ENCODE data around the gene SPDYE4.

The SPDYE4 gene

GRCh38 chr17:8708025-8708461 is 50.3 kb downstream of the SPDYE4 start:
- no peak for DNase-seq

DNA sequence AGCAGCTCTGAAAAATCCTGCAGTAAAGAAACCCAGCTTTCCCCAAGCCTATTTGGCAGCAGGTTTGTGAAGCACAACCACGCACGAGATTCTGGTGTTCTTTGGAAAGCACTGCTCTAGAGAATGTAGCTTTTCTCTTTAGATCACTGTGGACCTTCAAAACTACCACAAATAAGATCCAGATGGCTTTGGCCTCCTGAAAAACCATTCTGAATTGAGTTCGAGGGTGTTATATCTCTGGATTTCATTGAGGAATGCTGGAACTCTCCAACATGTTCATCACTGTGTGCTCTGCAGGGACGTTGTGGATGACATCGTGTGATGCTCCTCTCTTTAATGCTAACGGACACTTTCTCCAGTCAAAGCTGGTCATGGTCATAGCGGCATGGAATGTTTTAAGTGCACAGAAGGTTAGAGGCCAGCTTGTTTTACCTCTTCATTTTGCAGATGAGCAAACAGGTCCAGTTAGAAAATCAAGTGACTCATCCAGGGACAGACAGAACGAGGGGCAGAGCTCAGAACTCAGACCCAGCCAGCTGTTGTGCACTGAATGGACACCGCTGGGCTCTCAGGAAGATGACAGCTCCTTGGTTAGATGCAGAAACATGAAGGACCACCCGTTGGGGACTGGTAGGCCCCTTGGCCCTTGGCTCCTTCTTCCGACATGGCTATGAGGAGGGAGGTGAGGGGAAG is 50.9 kb downstream of the SPDYE4 start:
- DNase-seq: no peak

- no peak for DNase-seq
Observed at GRCh38 chr17:8706431-8706830, 51.9 kb downstream of the SPDYE4 start.

GRCh38 chr17:8705427-8705826 is 52.9 kb downstream of the SPDYE4 start:
- no peak for DNase-seq

- DNase-seq: no peak
Observed at GRCh38 chr17:8703001-8703400, 55.3 kb downstream of the SPDYE4 start.

DNA sequence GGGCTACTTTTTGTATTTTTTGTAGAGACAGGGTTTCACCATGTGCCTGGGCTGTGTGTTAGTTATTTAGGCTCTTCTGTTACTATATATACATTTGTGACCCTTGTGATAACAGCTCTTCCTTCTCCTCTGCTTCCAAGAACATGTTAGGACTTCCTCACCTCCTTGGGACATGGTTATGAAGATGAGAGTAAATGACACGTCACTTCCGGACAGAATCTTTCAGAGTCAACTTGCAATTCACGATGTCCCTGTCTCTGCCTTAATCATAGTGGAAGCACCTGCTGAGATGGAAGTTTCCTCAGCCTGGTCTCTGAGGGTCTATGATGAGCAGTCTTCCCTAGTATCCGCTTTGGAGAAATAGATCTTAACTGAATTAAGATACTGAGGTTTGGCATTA is 56.6 kb downstream of the SPDYE4 start:
- DNase-seq: no peak

- DNase-seq: no peak
Observed at GRCh38 chr17:8701221-8701620, 57.1 kb downstream of the SPDYE4 start.
